Thyroid gland (tissue), 4 donors: ENCODE results near the gene EXOC4.

Experiments used
- CTCF ChIP-seq, 6 experiments: fragments of 200-600 bp in 3 of 6; fragments of 450-650 bp in 3 of 6; sonication (generic) in 3 of 6; IDR thresholded peaks; one replicate each; pipeline ENCODE4 v1.5.1; 2016 to 2019; ENCODE audit warnings: antibody characterized with exemption in 6 of 6, mild to moderate bottlenecking in 2 of 6, inconsistent platforms in 1 of 6, moderate library complexity in 1 of 6
- POLR2A ChIP-seq, 2 donors: fragments of 450-650 bp; IDR thresholded peaks; one replicate each; pipeline ENCODE4 v1.6.1; 2017; ENCODE audit warnings: antibody characterized with exemption in 2 of 2, mild to moderate bottlenecking in 2 of 2, moderate library complexity in 1 of 2

DNA sequence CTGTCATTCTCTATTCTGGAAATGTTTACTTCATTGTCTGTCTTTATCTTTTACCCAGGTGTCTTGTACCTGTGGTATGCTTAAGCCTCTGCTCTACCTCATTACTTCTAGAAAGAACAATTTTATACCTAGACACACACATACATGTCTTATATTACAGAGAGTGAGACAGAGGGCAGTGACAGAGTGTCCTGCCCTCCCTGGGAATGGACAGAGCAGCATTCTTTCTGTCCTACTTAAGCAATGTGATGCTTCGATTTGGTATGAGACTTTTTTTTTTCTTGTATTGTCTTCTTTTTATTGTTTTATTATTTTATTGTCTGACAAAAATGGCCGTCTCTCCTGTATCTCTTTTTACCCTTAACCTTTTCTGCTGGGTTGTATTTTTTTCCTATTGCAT lies 286.1 kb downstream of the EXOC4 start:
- no peak for TF ChIP-seq CTCF (IDR thresholded peaks at IDR 0.05)
- TF ChIP-seq POLR2A (IDR thresholded peaks at IDR 0.05): no peak
